IPS-20b (cell line): ENCODE data around the gene VTN.
A peak's percentile ranks its signal among the peaks of the same experiment; 100 is the strongest.

Experiments
- H3K27ac ChIP-seq: one replicate; pipeline ENCODE4 v1.5.1; 2013; ENCODE audit warnings: low read length
- H3K27me3 ChIP-seq: 2 replicates; pipeline ENCODE4 v1.6.1; 2013; ENCODE audit warnings: mild to moderate bottlenecking, low read length, inconsistent platforms; ENCODE audit not compliant: insufficient read depth
- H3K36me3 ChIP-seq: 2 replicates; pipeline ENCODE4 v1.6.1; 2013; ENCODE audit warnings: low read depth, mild to moderate bottlenecking, inconsistent platforms, low read length, moderate library complexity; ENCODE audit not compliant: insufficient read depth
- H3K4me1 ChIP-seq: 2 replicates; pipeline ENCODE4 v1.6.1; 2013; ENCODE audit warnings: mild to moderate bottlenecking, control low read depth, inconsistent platforms, low read length, moderate library complexity; ENCODE audit not compliant: insufficient read depth
- H3K4me3 ChIP-seq: 2 replicates; pipeline ENCODE4 v1.5.1; 2013; ENCODE audit warnings: mild to moderate bottlenecking, low read length, inconsistent platforms
- H3K9ac ChIP-seq: 2 replicates; pipeline ENCODE4 v1.6.1; 2013; ENCODE audit warnings: low read depth, mild to moderate bottlenecking, inconsistent platforms, low read length, moderate library complexity
- H3K9me3 ChIP-seq: 2 replicates; pipeline ENCODE4 v1.6.1; 2013; ENCODE audit warnings: mild to moderate bottlenecking, low read depth, low read length, inconsistent platforms; ENCODE audit not compliant: insufficient read depth

Gene VTN

GRCh38 chr17:28327031-28327607 lies 43.0 kb downstream of the VTN start:
- H3K9ac ChIP-seq, result no peak overlapping the region
- H3K4me1 ChIP-seq, result peaks cover 2% of the 10 kb centered on the region; the same call in 1 of the 2 replicates
- no peaks in the 10 kb centered on the region for H3K9me3 ChIP-seq
- peaks cover 58% of the 10 kb centered on the region for H3K36me3 ChIP-seq
- no peak overlapping the region for H3K27ac ChIP-seq
- no peak overlapping the region for H3K4me3 ChIP-seq
- no peaks in the 10 kb centered on the region for H3K27me3 ChIP-seq

GRCh38 chr17:28326114-28326513 lies 44.0 kb downstream of the VTN start:
- H3K36me3 ChIP-seq, result peaks cover 58% of the 10 kb centered on the region
- H3K4me1 ChIP-seq, result peaks cover 3% of the 10 kb centered on the region
- H3K4me3 ChIP-seq, result no peak overlapping the region
- no peak overlapping the region for H3K9ac ChIP-seq
- H3K27me3 ChIP-seq, result no peaks in the 10 kb centered on the region
- no peak overlapping the region for H3K27ac ChIP-seq
- H3K9me3 ChIP-seq, result no peaks in the 10 kb centered on the region

- peaks cover 12% of the 10 kb centered on the region for H3K4me1 ChIP-seq
- peaks cover 66% of the 10 kb centered on the region for H3K36me3 ChIP-seq
- no peaks in the 10 kb centered on the region for H3K27me3 ChIP-seq
- H3K4me3 ChIP-seq, result no peak overlapping the region
- H3K27ac ChIP-seq, result no peak overlapping the region
- no peaks in the 10 kb centered on the region for H3K9me3 ChIP-seq
- no peak overlapping the region for H3K9ac ChIP-seq
Observed at GRCh38 chr17:28325211-28325610, 44.9 kb downstream of the VTN start.

- H3K4me1 ChIP-seq, result peaks cover 14% of the 10 kb centered on the region
- no peaks in the 10 kb centered on the region for H3K27me3 ChIP-seq
- no peak overlapping the region for H3K9ac ChIP-seq
- no peaks in the 10 kb centered on the region for H3K9me3 ChIP-seq
- peaks cover 67% of the 10 kb centered on the region for H3K36me3 ChIP-seq
- no peak overlapping the region for H3K27ac ChIP-seq
- no peak overlapping the region for H3K4me3 ChIP-seq
Observed at GRCh38 chr17:28324781-28325180, 45.3 kb downstream of the VTN start.

GRCh38 chr17:28324267-28324745 lies 45.8 kb downstream of the VTN start:
- H3K4me3 ChIP-seq, result no peak overlapping the region
- H3K9me3 ChIP-seq, result no peaks in the 10 kb centered on the region
- H3K36me3 ChIP-seq, result peaks cover 65% of the 10 kb centered on the region
- no peaks in the 10 kb centered on the region for H3K27me3 ChIP-seq
- H3K9ac ChIP-seq, result no peak overlapping the region
- no peak overlapping the region for H3K27ac ChIP-seq
- peaks cover 14% of the 10 kb centered on the region for H3K4me1 ChIP-seq

DNA sequence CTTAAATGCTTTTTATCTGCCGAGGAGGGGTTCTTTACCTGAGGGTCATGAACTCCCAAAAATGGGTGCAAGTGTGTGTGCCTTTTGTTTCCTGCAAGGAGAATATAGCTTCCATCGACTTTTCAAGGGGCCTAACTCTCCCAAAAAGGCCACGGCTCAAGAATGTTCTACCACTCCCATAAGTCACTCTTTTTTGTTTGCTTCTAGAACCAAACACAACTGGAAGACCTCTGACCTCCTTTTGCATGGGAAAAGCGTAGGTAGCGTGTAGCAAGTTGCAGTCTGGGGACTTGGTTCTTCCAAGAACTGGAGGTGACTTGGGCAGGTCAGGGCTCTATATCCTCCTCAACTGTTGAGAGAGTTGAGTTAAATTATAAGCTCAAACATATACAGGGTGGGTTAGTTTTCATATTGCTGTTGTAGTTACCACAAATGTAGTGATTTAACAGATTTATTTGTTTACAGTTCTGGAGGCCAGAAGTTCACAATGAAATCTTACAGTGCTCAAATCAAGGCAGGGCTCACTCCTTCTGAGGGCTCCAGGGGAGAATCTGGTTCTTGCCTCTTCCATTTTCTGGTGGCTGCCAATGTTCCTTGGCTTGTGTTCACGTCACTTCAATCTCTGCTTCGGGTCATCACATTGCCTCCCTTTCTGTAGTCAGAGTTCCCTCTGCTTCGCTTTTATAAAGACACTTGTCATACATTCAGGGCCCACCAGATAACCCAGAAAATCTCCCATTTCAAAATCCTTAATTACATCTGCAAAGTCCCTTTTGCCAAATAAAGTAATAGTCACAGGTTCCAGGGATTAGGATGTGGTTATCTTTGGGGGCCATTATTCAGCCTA lies 49.7 kb downstream of the VTN start:
- H3K9ac ChIP-seq, result peak overlapping the region; percentile 92
- H3K36me3 ChIP-seq, result peaks cover 26% of the 10 kb centered on the region
- H3K4me3 ChIP-seq, result peak overlapping the region; percentile 95
- H3K9me3 ChIP-seq, result no peaks in the 10 kb centered on the region
- peaks cover 21% of the 10 kb centered on the region for H3K4me1 ChIP-seq
- no peaks in the 10 kb centered on the region; the same call in 1 of the 2 replicates for H3K27me3 ChIP-seq
- H3K27ac ChIP-seq, result no peak overlapping the region

- peak overlapping the region; percentile 62 for H3K27ac ChIP-seq
- peaks cover 18% of the 10 kb centered on the region; the same call in 1 of the 2 replicates for H3K36me3 ChIP-seq
- peak overlapping the region; percentile 92 for H3K9ac ChIP-seq
- peaks cover 21% of the 10 kb centered on the region for H3K4me1 ChIP-seq
- H3K27me3 ChIP-seq, result no peaks in the 10 kb centered on the region; the same call in 1 of the 2 replicates
- H3K9me3 ChIP-seq, result no peaks in the 10 kb centered on the region
- peak overlapping the region; percentile 95 for H3K4me3 ChIP-seq
Observed at GRCh38 chr17:28319598-28319935, 50.5 kb downstream of the VTN start.

DNA sequence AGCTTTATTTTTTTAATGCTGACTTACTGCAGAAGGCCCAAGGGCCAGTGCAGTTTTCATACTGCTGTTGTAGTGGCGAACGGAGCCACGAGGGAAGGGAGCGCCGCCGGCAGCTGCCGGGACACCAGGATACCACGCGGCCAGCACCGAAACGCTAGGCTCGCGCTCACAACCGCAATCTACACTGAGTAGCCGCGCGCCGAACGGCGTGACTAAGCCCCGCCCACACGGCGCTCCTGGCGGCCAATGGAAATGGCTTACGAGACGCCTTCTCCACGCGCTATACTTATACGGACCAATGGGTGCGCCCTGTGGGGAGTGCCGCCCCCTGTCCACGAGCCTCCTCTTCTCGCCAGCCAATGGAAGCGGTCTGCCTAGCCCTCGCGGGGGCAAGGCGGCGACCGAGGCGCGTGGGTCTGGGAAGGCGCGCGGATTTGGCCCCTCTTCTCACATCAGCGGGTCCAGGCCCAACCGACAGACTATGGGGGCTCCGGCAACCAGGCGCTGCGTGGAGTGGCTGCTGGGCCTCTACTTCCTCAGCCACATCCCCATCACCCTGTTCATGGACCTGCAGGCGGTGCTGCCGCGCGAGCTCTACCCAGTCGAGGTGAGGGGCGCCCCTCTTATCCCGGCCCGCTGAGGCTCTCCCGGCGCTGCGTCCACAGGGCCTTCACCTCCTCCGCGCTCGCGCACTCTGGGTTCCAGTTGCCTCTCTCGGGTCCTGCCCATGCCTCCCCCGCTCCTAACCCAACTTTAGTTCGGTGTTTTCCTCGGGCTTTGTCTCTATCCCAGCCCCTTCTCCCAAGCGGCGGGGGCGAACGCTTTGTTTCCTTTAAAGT lies 51.1 kb downstream of the VTN start, which contains the start of gene TMEM97:
Gene TMEM97 (plus strand): TSS at position 442 of the 839 bp plus-strand sequence. CDS start 40 bp downstream, at position 482.
- peak within 1 kb of the TSS; percentile 62 for H3K27ac ChIP-seq
- H3K4me3 ChIP-seq, result peak within 1 kb of the TSS; percentile 95
- peaks cover 19% of the 10 kb centered on the region for H3K4me1 ChIP-seq
- H3K9ac ChIP-seq, result peak within 1 kb of the TSS; percentile 92
- H3K36me3 ChIP-seq, result peaks cover 14% of the 10 kb centered on the region; the same call in 1 of the 2 replicates
- no peaks in the 10 kb centered on the region; the same call in 1 of the 2 replicates for H3K27me3 ChIP-seq
- no peaks in the 10 kb centered on the region for H3K9me3 ChIP-seq

- H3K9ac ChIP-seq, result peak overlapping the region; percentile 90
- H3K4me1 ChIP-seq, result peaks cover 19% of the 10 kb centered on the region
- no peaks in the 10 kb centered on the region for H3K9me3 ChIP-seq
- H3K27me3 ChIP-seq, result no peaks in the 10 kb centered on the region; the same call in 1 of the 2 replicates
- no peak overlapping the region for H3K27ac ChIP-seq
- peaks cover 14% of the 10 kb centered on the region; the same call in 1 of the 2 replicates for H3K36me3 ChIP-seq
- peak overlapping the region; percentile 95 for H3K4me3 ChIP-seq
Observed at GRCh38 chr17:28317966-28318758, 51.9 kb downstream of the VTN start.
